ENCODE data around the gene PLEKHA6. TPM values are rescaled to one million over a fixed set of nuclear protein-coding genes. Genes with fewer than 3 reads are reported as not detected.
A peak's percentile ranks its signal among the peaks of the same experiment; 100 is the strongest.

PLEKHA6 gene
- total and polyA plus RNA-seq, 2 of the 4 experiments (the other 2 are of a cell fraction): 8.2 to 19.9 TPM

- peak overlapping the region; percentile 98; the same call in 2 of the 3 replicates for H2BK15ac ChIP-seq (ENCODE audit: low read depth, low read length)
- H3K27me3 ChIP-seq (ENCODE audit: control insufficient read depth, insufficient read depth, low read length): no peaks in the 10 kb centered on the region
- H3K18ac ChIP-seq (ENCODE audit: low read depth, low read length): peak overlapping the region; percentile 92
- no TSS peak for BruUV-seq (replicated peaks)
- H3K14ac ChIP-seq (replicated peaks; ENCODE audit: low read depth, low read length): peak overlapping the region; percentile 98
- TF ChIP-seq RFX5 (IDR thresholded peaks at IDR 0.05; ENCODE audit: low read depth, low read length) (no peak), CEBPB (IDR thresholded peaks at IDR 0.05; ENCODE audit: low read depth, low read length) (no peak), FOS (IDR thresholded peaks at IDR 0.05; ENCODE audit: low read depth, low read length) (no peak), RCOR1 (IDR thresholded peaks at IDR 0.05; ENCODE audit: insufficient replicate concordance, low read length) (no peak), MAFK (IDR thresholded peaks at IDR 0.05; ENCODE audit: low read depth, low read length) (peak; percentile 49), RAD21 (IDR thresholded peaks at IDR 0.05; ENCODE audit: low read length) (no peak), ELK1 (IDR thresholded peaks at IDR 0.05; ENCODE audit: borderline replicate concordance, low read depth, low read length) (no peak), MXI1 (IDR thresholded peaks at IDR 0.05; ENCODE audit: borderline replicate concordance, low read depth, low read length) (no peak)
- peak overlapping the region; percentile 99 for H2AK5ac ChIP-seq (ENCODE audit: low read depth, low read length)
- peak overlapping the region; percentile 99 for H4K91ac ChIP-seq (ENCODE audit: insufficient read depth, low read depth, low read length)
- H2AK9ac ChIP-seq (replicated peaks; ENCODE audit: low read depth, low read length, poor library complexity): peak overlapping the region; percentile 87
- peak overlapping the region; percentile 99 for H3K23ac ChIP-seq (ENCODE audit: low read depth, low read length)
- H3K36me3 ChIP-seq (ENCODE audit: control insufficient read depth, insufficient read depth, low read length): no peaks in the 10 kb centered on the region
- no peaks in the 10 kb centered on the region for H3K9me3 ChIP-seq (ENCODE audit: control insufficient read depth, insufficient read depth, low read length)
- H3K4me1 ChIP-seq (ENCODE audit: control insufficient read depth, insufficient read depth, low read length): peaks cover 38% of the 10 kb centered on the region
- dilution Hi-C loops (cut with HindIII; ENCODE audit: low sequenced_read_pairs, unreplicated experiment): no loop called here
- H2AFZ ChIP-seq (replicated peaks; ENCODE audit: low read length, poor library complexity): peak overlapping the region; percentile 66
- H4K5ac ChIP-seq (ENCODE audit: low read depth, low read length): peak overlapping the region; percentile 77
- intact Hi-C loops (cut with micrococcal nuclease): no loop called here
- peak overlapping the region; percentile 96 for H2BK5ac ChIP-seq (ENCODE audit: low read depth, low read length, poor library complexity, severe bottlenecking)
- ChIA-PET POLR2A (ENCODE audit: unreplicated experiment) (no interaction called here), CTCF (interaction anchor here (0.7 to 1.0 kb wide), 2 partner anchors 42 to 742 kb away, joined by 3 read pairs; no protein-coding TSS in a partner anchor)
- H3K9me1 ChIP-seq (ENCODE audit: insufficient read depth, low read length): peaks cover 34% of the 10 kb centered on the region
- H4K8ac ChIP-seq (ENCODE audit: low read depth in 2 of 2, low read length in 2 of 2): peak overlapping the region; percentile 94
- H3K79me1 ChIP-seq (ENCODE audit: low read depth in 1 of 2, low read length in 2 of 2): peaks cover 0 to 9% of the 10 kb centered on the region in 2 experiments; a peak in 2 of 4 replicates
- H3K4me2 ChIP-seq (ENCODE audit: low read depth, low read length): no peak overlapping the region
- peak overlapping the region; percentile 99 for H2BK20ac ChIP-seq (ENCODE audit: low read depth, low read length)
- peak; percentile 53 for DNase-seq
- peak overlapping the region; percentile 99 for H3K4ac ChIP-seq (ENCODE audit: low read depth, low read length)
- WGBS, 2 experiments (ENCODE audit: extremely low coverage in 2 of 2, insufficient read length in 1 of 2): no CpG with 5 or more reads among the region's 2 CpGs
- no peaks in the 10 kb centered on the region for H4K20me1 ChIP-seq (ENCODE audit: insufficient read depth, low read length)
- in situ Hi-C loops (cut with MboI; ENCODE audit: low sequenced_read_pairs): no loop called here
- H2BK120ac ChIP-seq (ENCODE audit: low read depth, low read length): peak overlapping the region; percentile 100
- H3K4me3 ChIP-seq (ENCODE audit: insufficient read depth, low read depth, low read length): no peak overlapping the region
- ATAC-seq (ENCODE audit: low read depth): peak; percentile 40
- peak overlapping the region; percentile 93 for H3K27ac ChIP-seq (ENCODE audit: insufficient read depth, low read length)
- peak overlapping the region; percentile 47 for H3K9ac ChIP-seq (ENCODE audit: low read depth, low read length)
- peak overlapping the region; percentile 45; the same call in 1 of the 2 replicates for H3K56ac ChIP-seq (ENCODE audit: extremely low read depth, insufficient read depth, low read length)
Observed at GRCh38 chr1:204321665-204322064, 38.1 kb downstream of the PLEKHA6 start.

Data from IMR-90 (cell line).